Neuronal stem cell (in vitro differentiated cells): ENCODE data around the gene PRKG2.

Experiments
- DNase-seq: peaks from one replicate; pipeline ENCODE4 v3.0.0-alpha.2; 2013; ENCODE audit warnings: low spot score
- H2AFZ ChIP-seq: one replicate; pipeline ENCODE4 v1.6.1; 2013; ENCODE audit warnings: mild to moderate bottlenecking, low read length, inconsistent platforms
- H2AK5ac ChIP-seq: 2 replicates; pipeline ENCODE4 v1.6.1; 2013; ENCODE audit warnings: low read depth, mild to moderate bottlenecking, inconsistent platforms, low read length, moderate library complexity, mixed read lengths
- H2BK120ac ChIP-seq: 2 replicates; pipeline ENCODE4 v1.6.1; 2013; ENCODE audit warnings: low read depth, mild to moderate bottlenecking, inconsistent platforms, low read length, moderate library complexity, mixed read lengths
- H2BK12ac ChIP-seq: one replicate; pipeline ENCODE4 v1.6.1; 2013; ENCODE audit warnings: low read length, inconsistent platforms
- H2BK15ac ChIP-seq: 2 replicates; pipeline ENCODE4 v1.6.1; 2013; ENCODE audit warnings: mild to moderate bottlenecking, low read length, inconsistent platforms, mixed read lengths
- H2BK5ac ChIP-seq: one replicate; pipeline ENCODE4 v1.6.1; 2013; ENCODE audit warnings: inconsistent platforms, mild to moderate bottlenecking, low read length, moderate library complexity
- H3K14ac ChIP-seq: one replicate; pipeline ENCODE4 v1.6.1; 2013; ENCODE audit warnings: low read length, inconsistent platforms
- H3K18ac ChIP-seq: 2 replicates; pipeline ENCODE4 v1.6.1; 2013; ENCODE audit warnings: low read length, inconsistent platforms
- H3K23ac ChIP-seq: 2 replicates; pipeline ENCODE4 v1.6.1; 2013; ENCODE audit warnings: low read depth, mild to moderate bottlenecking, mixed read lengths, low read length, inconsistent platforms; ENCODE audit not compliant: poor library complexity
- H3K27ac ChIP-seq: replicated peaks from 3 replicates; pipeline ENCODE4 v1.5.1; 2013; ENCODE audit warnings: low read length, inconsistent platforms
- H3K27me3 ChIP-seq, 3 experiments: 2 replicates each; pipeline ENCODE4 v1.6.1; 2013; ENCODE audit warnings: low read length in 3 of 3, mild to moderate bottlenecking in 2 of 3, inconsistent platforms in 1 of 3, low read depth in 1 of 3, mixed read lengths in 1 of 3, moderate library complexity in 1 of 3; ENCODE audit not compliant: control insufficient read depth in 3 of 3, insufficient read depth in 3 of 3
- H3K36me3 ChIP-seq, 2 donors: replicated peaks in 1 of 2; 2 replicates each; pipeline ENCODE4 v1.6.1; 2013; ENCODE audit warnings: low read length in 2 of 2; ENCODE audit not compliant: control insufficient read depth in 2 of 2, insufficient read depth in 2 of 2
- H3K4ac ChIP-seq: 2 replicates; pipeline ENCODE4 v1.6.1; 2013; ENCODE audit warnings: inconsistent platforms, mild to moderate bottlenecking, low read length, moderate library complexity
- H3K4me1 ChIP-seq, 2 donors: 1 replicate in 1 of 2; 2 replicates in 1 of 2; pipeline ENCODE4 v1.6.1; 2013; ENCODE audit warnings: low read length in 2 of 2, low read depth in 1 of 2; ENCODE audit not compliant: control insufficient read depth in 2 of 2, insufficient read depth in 1 of 2
- H3K4me2 ChIP-seq: one replicate; pipeline ENCODE4 v1.6.1; 2013; ENCODE audit warnings: mild to moderate bottlenecking, low read length, inconsistent platforms; ENCODE audit not compliant: insufficient read depth, poor library complexity, severe bottlenecking
- H3K4me3 ChIP-seq, 2 donors: 2 replicates each; pipeline ENCODE4 v1.5.1; 2013; ENCODE audit warnings: low read length in 2 of 2, mild to moderate bottlenecking in 2 of 2, inconsistent platforms in 1 of 2, moderate library complexity in 1 of 2
- H3K79me1 ChIP-seq: one replicate; pipeline ENCODE4 v1.6.1; 2013; ENCODE audit warnings: low read depth, mild to moderate bottlenecking, inconsistent platforms, low read length, moderate library complexity
- H3K9ac ChIP-seq: one replicate; pipeline ENCODE4 v1.6.1; 2013; ENCODE audit warnings: mild to moderate bottlenecking, low read depth, low read length, inconsistent platforms; ENCODE audit not compliant: poor library complexity
- H3K9me3 ChIP-seq, 2 donors: replicated peaks in 1 of 2; 2 replicates each; pipeline versions ENCODE3 to v1.6.1; 2013; ENCODE audit warnings: low read length in 2 of 2, mild to moderate bottlenecking in 2 of 2, inconsistent platforms in 1 of 2, low read depth in 1 of 2, mixed read lengths in 1 of 2, moderate library complexity in 1 of 2; ENCODE audit not compliant: control insufficient read depth in 2 of 2, insufficient read depth in 1 of 2
- H4K8ac ChIP-seq: one replicate; pipeline ENCODE4 v1.6.1; 2013; ENCODE audit warnings: low read depth, mild to moderate bottlenecking, inconsistent platforms, low read length, moderate library complexity
- H4K91ac ChIP-seq: one replicate; pipeline ENCODE4 v1.6.1; 2013; ENCODE audit warnings: low read length, low read depth, mild to moderate bottlenecking, inconsistent platforms; ENCODE audit not compliant: poor library complexity
- WGBS, 2 donors: extraction: QIAGEN DNeasy Blood & Tissue Kit; methylation state at CpG; one replicate each; pipeline ENCODE4 v1.1.7; 2013; ENCODE audit warnings: missing lambda C conversion rate in 2 of 2, mixed read lengths in 1 of 2; ENCODE audit not compliant: insufficient read length in 2 of 2, insufficient replicate concordance in 1 of 2; ENCODE audit errors: extremely low coverage in 2 of 2; 5-methylcytosine and 5-hydroxymethylcytosine counted together

PRKG2 gene

DNA sequence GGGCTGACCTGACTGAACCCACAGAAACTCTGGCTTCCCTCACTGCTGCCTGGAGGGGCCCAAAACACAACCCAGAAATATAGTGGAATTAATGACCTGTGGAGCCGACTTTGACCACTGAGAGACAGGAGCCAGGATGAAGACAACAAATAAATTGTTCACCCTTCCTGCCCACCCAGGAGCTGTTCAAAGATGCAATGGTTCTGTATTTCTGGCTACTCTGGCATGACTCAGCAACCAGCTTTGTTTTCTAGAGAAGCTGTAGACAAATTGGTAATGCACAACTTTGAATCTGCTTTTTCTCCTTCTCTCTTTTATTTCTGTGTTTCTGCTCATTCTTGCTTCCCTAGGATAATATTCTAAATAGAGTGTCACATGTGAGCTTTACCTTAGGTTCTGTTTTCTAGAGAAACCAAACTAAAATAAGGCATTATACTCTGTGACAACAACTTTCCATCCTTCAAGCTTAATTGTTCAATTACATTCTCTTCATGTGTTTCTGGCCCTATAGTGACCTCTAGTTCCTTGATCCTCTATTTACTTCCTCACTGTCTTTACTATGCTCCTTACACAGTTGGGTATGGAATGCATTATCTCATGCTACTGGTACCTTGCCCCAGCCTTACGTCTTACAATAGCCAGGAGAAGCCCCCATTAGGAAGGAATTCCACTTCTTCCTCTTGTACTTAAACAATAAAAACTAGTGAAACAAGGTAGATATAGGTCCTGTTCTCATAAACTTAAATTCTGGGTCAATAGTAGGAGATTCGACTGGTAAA lies 6.5 kb upstream of the PRKG2 start:
- Histone ChIP-seq H3K36me3 (no peaks in the 10 kb centered on the region), H4K91ac (no peak overlapping the region), H3K4me1 (no peaks in the 10 kb centered on the region), H3K23ac (no peak overlapping the region), H2BK120ac (no peak overlapping the region), H3K9me3 (peaks cover 0 to 1% of the 10 kb centered on the region in 2 donors), H2AFZ (no peak overlapping the region), H3K9ac (no peak overlapping the region), H3K18ac (no peak overlapping the region), H2BK15ac (no peak overlapping the region), H3K79me1 (no peaks in the 10 kb centered on the region), H3K27ac (no peak overlapping the region), H3K4ac (no peak overlapping the region), H3K4me3 (no peak overlapping the region), H2BK12ac (no peak overlapping the region), H3K4me2 (no peak overlapping the region), H4K8ac (peak overlapping the region; percentile 66), H2AK5ac (peak overlapping the region; percentile 4), H2BK5ac (no peak overlapping the region), H3K14ac (no peak overlapping the region), H3K27me3 (peaks cover 0 to 13% (median 0%) of the 10 kb centered on the region in 3 experiments)
- no CpG with 5 or more reads among the region's 3 CpGs for WGBS, 2 donors
- DNase-seq: no peak

- whole genome bisulfite sequencing, 2 donors: no CpG with 5 or more reads among the region's 1 CpG
- DNase-seq: no peak
- Histone ChIP-seq H2AK5ac (no peak overlapping the region), H3K36me3 (no peaks in the 10 kb centered on the region), H4K8ac (no peak overlapping the region), H2BK120ac (no peak overlapping the region), H2AFZ (no peak overlapping the region), H3K14ac (no peak overlapping the region), H3K4ac (no peak overlapping the region), H3K27me3 (peaks cover 0 to 25% (median 7%) of the 10 kb centered on the region in 3 experiments), H2BK5ac (no peak overlapping the region), H2BK15ac (no peak overlapping the region), H3K9me3 (peaks cover 0 to 1% of the 10 kb centered on the region in 2 donors), H2BK12ac (no peak overlapping the region), H3K23ac (no peak overlapping the region), H4K91ac (no peak overlapping the region), H3K4me2 (no peak overlapping the region), H3K4me3 (no peak overlapping the region), H3K4me1 (peaks cover 0 to 2% of the 10 kb centered on the region in 2 donors), H3K18ac (no peak overlapping the region), H3K79me1 (no peaks in the 10 kb centered on the region), H3K9ac (no peak overlapping the region), H3K27ac (no peak overlapping the region)
These were observed 5.2 kb upstream of the PRKG2 start for GRCh38 chr4:81220271-81220670.

DNA sequence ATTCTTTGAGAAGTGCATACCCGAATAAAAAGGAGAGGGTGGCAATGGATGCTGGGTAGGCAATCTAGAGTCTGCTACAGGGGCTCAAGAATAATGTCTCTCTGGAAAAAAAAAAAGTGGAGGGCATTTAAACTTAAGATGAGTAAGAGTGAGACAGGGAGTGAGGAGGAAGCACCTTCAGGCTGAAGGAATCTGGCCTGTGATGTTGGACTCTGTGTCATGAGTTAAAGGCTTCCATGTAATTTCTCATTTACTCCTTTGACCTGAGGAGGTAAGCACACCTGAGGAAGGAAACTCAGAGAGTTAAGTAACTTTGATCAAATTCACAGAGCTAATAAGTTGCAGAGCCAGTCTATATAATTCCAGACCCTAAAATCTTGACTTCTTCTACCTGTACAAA lies 3.2 kb upstream of the PRKG2 start:
- no peaks in the 10 kb centered on the region for H3K79me1 ChIP-seq
- H3K4me2 ChIP-seq: no peak overlapping the region
- no peak overlapping the region for H3K4ac ChIP-seq
- H3K4me1 ChIP-seq: peaks cover 0 to 2% of the 10 kb centered on the region in 2 donors
- WGBS, 2 donors: no CpG with 5 or more reads among the region's 1 CpG
- H3K23ac ChIP-seq: no peak overlapping the region
- H3K9ac ChIP-seq: no peak overlapping the region
- peaks cover 10 to 46% (median 26%) of the 10 kb centered on the region in 3 experiments for H3K27me3 ChIP-seq
- no peak overlapping the region for H2BK5ac ChIP-seq
- no peak overlapping the region for H3K18ac ChIP-seq
- no peak overlapping the region for H2AK5ac ChIP-seq
- no peak overlapping the region for H2BK120ac ChIP-seq
- no peak for DNase-seq
- no peak overlapping the region for H4K91ac ChIP-seq
- no peak overlapping the region for H3K14ac ChIP-seq
- peaks cover 0 to 1% of the 10 kb centered on the region in 2 donors for H3K9me3 ChIP-seq
- no peak overlapping the region for H3K27ac ChIP-seq
- no peak overlapping the region for H2AFZ ChIP-seq
- H4K8ac ChIP-seq: no peak overlapping the region
- H3K4me3 ChIP-seq: no peak overlapping the region
- no peaks in the 10 kb centered on the region for H3K36me3 ChIP-seq
- H2BK12ac ChIP-seq: no peak overlapping the region
- H2BK15ac ChIP-seq: no peak overlapping the region

DNA sequence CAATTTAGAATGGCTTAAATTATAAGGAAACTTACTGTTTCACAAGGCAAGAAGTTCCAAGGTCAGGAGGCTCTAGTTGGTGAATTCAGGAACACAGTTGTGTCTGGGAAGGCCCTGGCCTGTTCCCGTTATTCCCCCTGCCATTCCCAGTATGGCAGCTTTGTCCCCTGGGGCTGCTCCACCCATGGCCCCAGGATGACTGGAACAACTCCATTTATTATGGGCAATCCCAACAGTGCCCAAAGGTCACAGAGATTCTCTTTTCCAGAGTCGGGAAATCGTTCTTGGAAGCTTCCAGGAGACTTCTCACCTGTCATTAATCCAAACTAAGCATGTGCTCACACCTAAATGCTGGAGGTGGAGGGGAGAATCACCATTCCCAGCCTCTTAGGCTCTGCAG lies 2.8 kb upstream of the PRKG2 start:
- peaks cover 10 to 50% (median 29%) of the 10 kb centered on the region in 3 experiments for H3K27me3 ChIP-seq
- no peak overlapping the region for H3K4me3 ChIP-seq
- no peak overlapping the region for H2BK15ac ChIP-seq
- no peak overlapping the region for H3K18ac ChIP-seq
- no peak overlapping the region for H2BK5ac ChIP-seq
- H2BK12ac ChIP-seq: no peak overlapping the region
- no peak for DNase-seq
- no peak overlapping the region for H3K4me2 ChIP-seq
- no peak overlapping the region for H2AFZ ChIP-seq
- peaks cover 0 to 2% of the 10 kb centered on the region in 2 donors for H3K4me1 ChIP-seq
- H4K91ac ChIP-seq: no peak overlapping the region
- no peak overlapping the region for H3K4ac ChIP-seq
- no peaks in the 10 kb centered on the region for H3K79me1 ChIP-seq
- H4K8ac ChIP-seq: no peak overlapping the region
- no peak overlapping the region for H3K23ac ChIP-seq
- H3K27ac ChIP-seq: no peak overlapping the region
- WGBS, 2 donors: no CpG with 5 or more reads among the region's 3 CpGs
- H3K14ac ChIP-seq: no peak overlapping the region
- H2BK120ac ChIP-seq: no peak overlapping the region
- H3K9me3 ChIP-seq: no peaks in the 10 kb centered on the region
- no peaks in the 10 kb centered on the region for H3K36me3 ChIP-seq
- H2AK5ac ChIP-seq: no peak overlapping the region
- no peak overlapping the region for H3K9ac ChIP-seq
